NT2/D1 (cell line): Measurements from ENCODE around the gene MATCAP1.

ENCODE experiments used
- DNase-seq: peaks from one replicate; pipeline ENCODE4 v3.0.0-alpha.2; 2011; ENCODE audit warnings: low read depth, low spot score
- H3K27me3 ChIP-seq: 2 replicates; pipeline ENCODE4 v1.6.0; 2011; ENCODE audit warnings: mild to moderate bottlenecking; ENCODE audit not compliant: insufficient read length, insufficient read depth
- H3K36me3 ChIP-seq: 2 replicates; pipeline ENCODE4 v1.6.1; 2011; ENCODE audit warnings: mild to moderate bottlenecking, low read length, mixed read lengths; ENCODE audit not compliant: insufficient read depth, insufficient read length
- H3K4me1 ChIP-seq: 2 replicates; pipeline ENCODE4 v1.5.1; 2011; ENCODE audit not compliant: insufficient read depth, insufficient read length
- H3K4me3 ChIP-seq: 2 replicates; pipeline ENCODE4 v1.5.1; 2011; ENCODE audit warnings: low read depth; ENCODE audit not compliant: insufficient read length
- H3K9ac ChIP-seq: 2 replicates; pipeline ENCODE4 v1.6.0; 2011; ENCODE audit warnings: low read depth; ENCODE audit not compliant: insufficient read length
- H3K9me3 ChIP-seq: 2 replicates; pipeline ENCODE4 v1.5.1; 2011; ENCODE audit warnings: mild to moderate bottlenecking, low read length; ENCODE audit not compliant: insufficient read depth
- SUZ12 ChIP-seq: IDR thresholded peaks from 2 replicates; pipeline ENCODE4 v1.6.1; 2011; ENCODE audit not compliant: insufficient read length, insufficient read depth; ENCODE audit errors: extremely low read depth
- YY1 ChIP-seq: IDR thresholded peaks from 2 replicates; pipeline ENCODE4 v1.6.1; 2011; ENCODE audit not compliant: insufficient read length, insufficient read depth
- ZNF274 ChIP-seq: IDR thresholded peaks from 2 replicates; pipeline ENCODE4 v1.6.1; 2011; ENCODE audit warnings: mild to moderate bottlenecking, low read depth, low read length

MATCAP1 gene

DNA sequence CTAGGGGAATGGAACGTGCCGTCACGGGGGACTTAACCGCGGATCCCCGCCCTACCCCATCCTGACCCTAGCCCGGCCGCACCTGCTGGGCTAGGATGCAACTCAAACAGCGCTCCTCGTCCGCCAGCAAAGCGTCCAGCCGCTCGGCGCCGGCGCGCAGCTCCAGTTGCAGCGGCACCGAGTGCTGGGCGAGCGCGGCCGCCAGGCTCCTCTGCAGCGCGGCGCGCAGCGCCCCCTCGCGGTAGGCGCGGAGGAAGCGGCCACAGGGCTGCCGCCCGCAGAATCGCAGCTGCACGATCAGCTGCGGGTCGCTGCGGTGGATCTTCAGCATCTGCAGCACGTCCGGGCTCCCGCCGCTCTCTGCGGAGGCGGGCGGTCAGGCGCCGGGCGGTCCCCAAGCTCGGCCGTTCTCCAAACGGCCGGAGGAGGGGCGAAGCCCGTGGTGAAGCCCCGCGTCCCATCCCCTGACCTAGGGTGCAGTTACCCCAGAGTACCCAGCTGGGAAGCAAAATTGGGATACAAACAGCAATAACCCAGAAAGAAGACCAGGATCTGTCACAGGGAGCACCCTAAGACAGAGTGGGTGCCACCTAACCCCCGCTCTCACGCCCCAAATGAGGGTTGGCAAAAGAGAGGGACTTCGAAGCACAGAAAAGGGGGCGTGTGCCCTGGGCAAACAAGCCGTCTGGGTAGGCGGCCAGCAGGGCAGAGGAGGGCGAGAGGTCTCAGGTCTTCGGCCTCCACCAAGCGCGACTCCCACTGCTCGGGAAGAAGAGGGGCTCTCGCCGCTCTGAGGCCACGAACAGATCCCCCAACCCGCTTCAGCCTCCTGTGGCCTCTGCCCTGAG is 28.2 kb downstream of the MATCAP1 start:
- TF ChIP-seq YY1 (no peak), SUZ12 (peak; percentile 55)
- Histone ChIP-seq H3K9ac (peak overlapping the region; percentile 57), H3K4me3 (peak overlapping the region; percentile 26), H3K9me3 (no peaks in the 10 kb centered on the region), H3K36me3 (no peaks in the 10 kb centered on the region), H3K27me3 (peaks cover 83% of the 10 kb centered on the region), H3K4me1 (peaks cover 13% of the 10 kb centered on the region)
- peak; percentile 71 for DNase-seq

DNA sequence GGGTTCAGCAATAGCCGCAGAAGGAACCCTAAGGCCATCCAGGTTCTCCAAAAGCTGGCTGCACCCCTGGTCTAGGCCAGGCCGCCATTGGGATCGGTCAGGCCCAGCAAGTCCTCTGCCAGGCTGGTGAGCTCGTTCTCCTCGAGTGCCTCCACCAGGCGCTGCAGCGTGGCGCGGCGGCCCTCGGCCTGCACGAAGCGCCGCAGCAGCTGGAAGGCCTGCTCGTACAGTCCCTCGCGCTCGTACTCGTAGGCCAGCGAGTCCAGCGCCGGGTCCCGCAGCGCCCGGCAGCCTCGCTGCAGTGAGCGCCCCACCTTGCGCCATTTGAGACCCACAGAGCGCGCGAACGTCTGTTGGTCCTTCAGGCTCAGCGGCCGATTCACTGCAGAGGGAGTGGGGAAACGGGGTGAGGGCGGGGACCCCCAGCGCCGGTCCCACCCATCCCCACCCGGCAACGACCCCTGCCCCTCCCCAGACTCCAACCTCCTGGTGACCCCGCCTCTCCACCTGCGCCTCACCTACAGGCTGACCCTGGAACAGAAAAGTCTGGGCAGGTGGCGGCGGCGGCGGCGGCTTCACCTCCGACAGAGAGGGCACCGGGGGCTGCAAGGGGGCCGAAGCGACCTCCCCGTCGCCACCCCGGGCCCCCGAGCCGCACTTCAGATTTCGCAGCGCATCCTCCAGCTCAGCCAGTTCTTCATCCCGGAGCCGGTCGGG is 29.0 kb downstream of the MATCAP1 start:
- Histone ChIP-seq H3K27me3 (peaks cover 76% of the 10 kb centered on the region), H3K4me3 (peak overlapping the region; percentile 26)

DNA sequence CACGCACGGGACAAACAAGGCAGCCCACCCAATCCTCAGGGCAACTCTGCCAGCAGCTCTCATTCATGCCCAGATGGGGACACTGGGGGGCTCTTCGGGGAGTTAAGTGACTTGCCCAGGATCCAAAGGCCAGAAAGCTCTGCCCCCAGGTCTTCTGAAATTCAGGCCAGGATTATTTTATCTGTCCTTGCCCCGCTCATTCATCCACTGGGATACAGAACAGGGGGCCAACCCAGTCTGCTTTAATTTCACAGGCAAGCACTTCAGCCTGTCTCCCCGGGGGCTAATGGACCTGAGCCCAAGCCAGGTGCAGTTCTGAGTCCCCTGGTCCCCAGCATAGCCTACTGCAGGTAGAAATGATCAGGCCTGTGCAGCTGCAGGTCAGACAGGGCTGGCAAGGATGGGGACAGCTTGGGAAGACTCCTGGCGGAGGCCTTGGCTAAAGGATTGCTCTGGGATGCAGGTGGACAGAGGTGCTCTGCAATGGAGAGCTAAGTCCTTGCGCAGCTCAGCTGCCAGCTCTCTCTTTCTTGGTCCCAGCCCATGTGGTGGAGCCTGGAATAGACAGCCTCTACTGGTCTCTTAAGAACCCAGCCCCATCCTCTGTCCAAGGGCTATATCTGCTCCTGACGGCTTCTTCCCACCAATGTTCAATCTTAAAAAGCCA is 32.2 kb downstream of the MATCAP1 start:
- Histone ChIP-seq H3K27me3 (peaks cover 44% of the 10 kb centered on the region), H3K36me3 (peaks cover 35% of the 10 kb centered on the region)
- no peak for DNase-seq

More for the DNA sequence above, 29.0 kb downstream of the MATCAP1 start:
- Histone ChIP-seq H3K9ac (peak overlapping the region; percentile 57), H3K36me3 (peaks cover 3% of the 10 kb centered on the region), H3K4me1 (peaks cover 13% of the 10 kb centered on the region), H3K9me3 (no peaks in the 10 kb centered on the region; the same call in 1 of the 2 replicates)
- TF ChIP-seq ZNF274, result no peak
- peak; percentile 11 for TF ChIP-seq SUZ12
- no peak for DNase-seq

DNA sequence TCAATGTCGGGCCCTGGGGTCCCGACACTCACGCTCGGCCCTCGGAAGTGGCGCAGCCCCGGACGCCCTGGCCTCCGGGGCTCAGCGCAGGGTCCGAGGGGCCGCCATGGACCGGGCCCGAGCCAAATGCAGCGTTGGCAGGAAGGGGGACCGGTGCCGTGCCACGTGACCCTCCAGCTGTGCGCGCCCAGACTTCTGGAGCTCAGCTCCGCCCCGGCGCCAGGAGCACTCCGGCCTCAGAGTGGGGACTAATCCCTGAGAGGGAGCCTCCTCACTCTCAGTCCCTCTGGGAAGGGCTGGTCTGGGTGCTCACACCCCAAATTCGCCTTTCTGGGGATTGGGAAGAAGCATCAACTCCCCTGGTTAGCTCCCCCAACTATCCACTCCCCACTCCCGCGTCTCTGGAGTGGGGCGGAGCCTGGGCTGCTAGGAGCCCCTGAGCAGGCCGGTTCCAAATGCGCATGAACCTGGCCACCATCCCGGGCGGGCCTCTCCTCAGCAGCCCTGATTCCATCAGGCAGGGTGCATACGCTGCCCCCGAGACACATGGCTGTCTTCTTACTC is 32.8 kb downstream of the MATCAP1 start, which contains the start of gene B3GNT9:
TSS of gene B3GNT9 (minus strand) at position 166 of the 564 bp plus-strand sequence. CDS start 513 bp downstream, outside the sequence.
- Histone ChIP-seq H3K27me3 (peaks cover 37% of the 10 kb centered on the region), H3K9me3 (no peaks in the 10 kb centered on the region; the same call in 1 of the 2 replicates), H3K9ac (peak within 1 kb of the TSS; percentile 96), H3K4me1 (peaks cover 16% of the 10 kb centered on the region), H3K36me3 (peaks cover 42% of the 10 kb centered on the region), H3K4me3 (peak within 1 kb of the TSS; percentile 75)
- TF ChIP-seq YY1, result no peak
- TF ChIP-seq SUZ12, result no peak
- TF ChIP-seq ZNF274, result no peak
- DNase-seq, result no peak

More for the DNA sequence above, 32.2 kb downstream of the MATCAP1 start:
- H3K4me3 ChIP-seq, result peak overlapping the region; percentile 75
- H3K9ac ChIP-seq, result peak overlapping the region; percentile 96
- no peaks in the 10 kb centered on the region; the same call in 1 of the 2 replicates for H3K9me3 ChIP-seq
- TF ChIP-seq ZNF274 (no peak), YY1 (no peak), SUZ12 (no peak)
- H3K4me1 ChIP-seq, result peaks cover 16% of the 10 kb centered on the region

DNA sequence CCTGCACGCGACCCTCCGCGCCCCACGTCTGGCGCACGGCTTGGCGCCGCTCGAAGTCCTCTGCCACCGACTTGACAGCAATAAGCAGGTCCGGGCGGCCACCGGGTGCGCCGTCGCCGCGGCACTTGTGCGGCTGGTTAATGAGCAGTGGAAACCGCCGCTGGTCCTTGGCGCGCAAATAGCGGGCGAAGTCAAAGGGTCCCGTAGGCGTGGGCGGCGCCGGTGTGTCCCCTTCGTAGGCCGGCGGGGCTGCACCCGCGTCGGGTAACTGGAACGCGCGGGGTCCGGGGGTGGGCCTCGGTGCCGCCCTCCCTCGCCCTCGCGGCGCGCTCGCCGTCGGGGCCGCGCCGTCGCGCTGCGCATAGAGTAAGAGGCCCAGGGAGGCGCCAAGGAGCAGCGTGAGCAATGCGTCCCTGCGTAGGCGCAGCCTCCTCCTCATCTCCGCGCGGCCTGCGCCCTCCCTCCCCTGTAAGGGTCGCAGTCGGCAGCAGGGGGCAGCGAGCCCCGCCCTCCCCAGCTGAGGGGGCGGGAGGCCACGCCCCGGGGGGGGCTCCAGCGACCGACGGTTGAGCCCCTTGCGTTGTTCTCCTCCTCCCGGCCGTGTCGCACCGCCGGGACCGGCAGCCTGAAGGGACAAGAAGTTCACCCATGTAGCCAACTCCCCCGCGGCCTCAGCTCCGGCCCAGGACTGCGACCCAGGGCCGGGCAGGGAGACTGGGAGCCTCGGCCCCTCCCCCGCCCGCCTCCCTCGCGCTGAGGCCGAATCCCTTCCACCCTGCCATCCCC is 33.5 kb downstream of the MATCAP1 start:
- H3K4me1 ChIP-seq, result peaks cover 12% of the 10 kb centered on the region
- peak overlapping the region; percentile 75 for H3K4me3 ChIP-seq
- H3K9ac ChIP-seq, result peak overlapping the region; percentile 96
- peaks cover 48% of the 10 kb centered on the region for H3K36me3 ChIP-seq
- peaks cover 31% of the 10 kb centered on the region for H3K27me3 ChIP-seq
- TF ChIP-seq SUZ12 (no peak), ZNF274 (no peak), YY1 (no peak)
- DNase-seq, result no peak
- H3K9me3 ChIP-seq, result no peaks in the 10 kb centered on the region; the same call in 1 of the 2 replicates

DNA sequence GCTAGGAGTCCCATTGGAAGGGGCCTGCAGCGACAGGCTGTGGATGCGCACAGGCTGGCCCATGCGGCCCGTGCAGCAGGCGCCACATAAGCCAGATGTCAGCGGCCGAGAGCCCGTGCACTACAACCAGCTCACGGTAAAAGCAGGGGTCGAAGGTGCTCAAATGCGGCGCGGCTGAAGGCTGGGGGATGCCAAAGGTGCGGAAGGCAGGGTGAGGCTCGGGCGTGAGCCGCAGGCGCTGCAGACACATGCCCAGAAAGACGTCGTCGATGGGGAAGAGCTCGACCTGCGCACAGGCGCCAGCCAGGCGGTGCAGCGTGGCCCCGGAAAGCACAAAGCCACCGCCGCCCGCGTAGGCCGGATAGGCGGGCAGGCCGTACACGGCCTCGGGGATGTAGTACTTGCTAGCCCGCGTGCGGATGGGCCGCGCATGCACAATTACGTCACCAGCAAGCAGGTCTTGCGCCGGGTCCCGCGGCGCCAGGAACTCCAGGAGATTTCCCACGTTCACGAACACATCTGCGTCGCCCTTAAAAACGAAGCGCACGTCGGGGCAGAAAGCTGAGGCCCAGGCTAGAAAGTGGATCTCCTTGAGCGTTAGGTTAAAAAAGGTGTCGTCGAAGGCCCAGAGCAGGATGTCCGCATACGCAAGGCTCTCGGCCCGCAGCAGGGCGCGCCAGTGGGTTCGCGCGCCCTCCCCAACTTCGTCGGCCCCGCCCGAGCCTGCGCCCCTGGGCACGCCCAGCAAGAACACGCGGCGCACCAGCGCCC is 34.3 kb downstream of the MATCAP1 start:
- H3K9ac ChIP-seq, result peak overlapping the region; percentile 29
- DNase-seq, result no peak
- no peaks in the 10 kb centered on the region; the same call in 1 of the 2 replicates for H3K9me3 ChIP-seq
- peak overlapping the region; percentile 75 for H3K4me3 ChIP-seq
- H3K4me1 ChIP-seq, result peaks cover 12% of the 10 kb centered on the region
- TF ChIP-seq YY1, result no peak
- peaks cover 56% of the 10 kb centered on the region for H3K36me3 ChIP-seq
- H3K27me3 ChIP-seq, result peaks cover 23% of the 10 kb centered on the region
